Measurements from ENCODE around the gene RPUSD1.

The RPUSD1 gene

GRCh38 chr16:818132-818531 is 30.0 kb upstream of the RPUSD1 start:
- DNase-seq: no peak

- no peak for DNase-seq
Measured at GRCh38 chr16:817001-817906, 29.1 kb upstream of the RPUSD1 start.

GRCh38 chr16:815861-816260 is 27.7 kb upstream of the RPUSD1 start:
- DNase-seq: no peak

GRCh38 chr16:814974-815373 is 26.8 kb upstream of the RPUSD1 start:
- peak; percentile 89 for DNase-seq

GRCh38 chr16:813916-814412 is 25.8 kb upstream of the RPUSD1 start:
- no peak for DNase-seq

- DNase-seq: no peak
Measured at GRCh38 chr16:813204-813915, 25.2 kb upstream of the RPUSD1 start.

- DNase-seq: no peak
Measured at GRCh38 chr16:808085-808386, 19.9 kb upstream of the RPUSD1 start.

GRCh38 chr16:807347-808084 is 19.3 kb upstream of the RPUSD1 start:
- DNase-seq: peak; percentile 81

- no peak for DNase-seq
Measured at GRCh38 chr16:805474-805873, 17.3 kb upstream of the RPUSD1 start.

GRCh38 chr16:804193-805048 is 16.2 kb upstream of the RPUSD1 start:
- no peak for DNase-seq

- no peak for DNase-seq
Measured at GRCh38 chr16:803754-804080, 15.5 kb upstream of the RPUSD1 start.

- no peak for DNase-seq
Measured at GRCh38 chr16:802914-803753, 15.0 kb upstream of the RPUSD1 start.

- no peak for DNase-seq
Measured at GRCh38 chr16:802461-802860, 14.3 kb upstream of the RPUSD1 start.

- no peak for DNase-seq
Measured at GRCh38 chr16:801584-802363, 13.6 kb upstream of the RPUSD1 start.

GRCh38 chr16:800834-801511 is 12.8 kb upstream of the RPUSD1 start:
- DNase-seq: no peak

- DNase-seq: no peak
Measured at GRCh38 chr16:799948-800833, 12.0 kb upstream of the RPUSD1 start, which contains the start of gene GNG13. Gene GNG13 (minus strand): TSS chr16:800734. CDS start chr16:799077, 1,657 bp downstream.

GRCh38 chr16:799111-799947 is 11.1 kb upstream of the RPUSD1 start:
- no peak for DNase-seq

- DNase-seq: no peak
Measured at GRCh38 chr16:798666-799065, 10.5 kb upstream of the RPUSD1 start.

Data from HCEC 1CT (cell line).